Astrocyte (in vitro differentiated cells and primary cell): ENCODE results near the gene THPO.

Experiments used
- EZH2 ChIP-seq: IDR thresholded peaks from 2 replicates; pipeline ENCODE4 v1.6.1; 2012; ENCODE audit warnings: mild to moderate bottlenecking, low read length, inconsistent platforms; ENCODE audit not compliant: insufficient read depth
- TF ChIP-seq, protein P1 (sequence below): IDR thresholded peaks from 2 replicates; pipeline ENCODE4 v1.5.1; 2011; ENCODE audit warnings: low read depth, mild to moderate bottlenecking, inconsistent platforms, low read length, moderate library complexity; ENCODE audit not compliant: insufficient read depth

GRCh38 chr3:184409331-184409926 lies 31.4 kb upstream of the THPO start:
- TF ChIP-seq, protein P1, sequence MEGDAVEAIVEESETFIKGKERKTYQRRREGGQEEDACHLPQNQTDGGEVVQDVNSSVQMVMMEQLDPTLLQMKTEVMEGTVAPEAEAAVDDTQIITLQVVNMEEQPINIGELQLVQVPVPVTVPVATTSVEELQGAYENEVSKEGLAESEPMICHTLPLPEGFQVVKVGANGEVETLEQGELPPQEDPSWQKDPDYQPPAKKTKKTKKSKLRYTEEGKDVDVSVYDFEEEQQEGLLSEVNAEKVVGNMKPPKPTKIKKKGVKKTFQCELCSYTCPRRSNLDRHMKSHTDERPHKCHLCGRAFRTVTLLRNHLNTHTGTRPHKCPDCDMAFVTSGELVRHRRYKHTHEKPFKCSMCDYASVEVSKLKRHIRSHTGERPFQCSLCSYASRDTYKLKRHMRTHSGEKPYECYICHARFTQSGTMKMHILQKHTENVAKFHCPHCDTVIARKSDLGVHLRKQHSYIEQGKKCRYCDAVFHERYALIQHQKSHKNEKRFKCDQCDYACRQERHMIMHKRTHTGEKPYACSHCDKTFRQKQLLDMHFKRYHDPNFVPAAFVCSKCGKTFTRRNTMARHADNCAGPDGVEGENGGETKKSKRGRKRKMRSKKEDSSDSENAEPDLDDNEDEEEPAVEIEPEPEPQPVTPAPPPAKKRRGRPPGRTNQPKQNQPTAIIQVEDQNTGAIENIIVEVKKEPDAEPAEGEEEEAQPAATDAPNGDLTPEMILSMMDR: no peak
- TF ChIP-seq EZH2: no peak
